ENCODE results near the gene FAM222A. TPM values are rescaled to one million over a fixed set of nuclear protein-coding genes. Genes with fewer than 3 reads are reported as not detected.

The FAM222A gene
- total and polyA plus RNA-seq, 2 of the 4 experiments (the other 2 are of a cell fraction), result under 0.01 to 0.32 TPM

GRCh38 chr12:109702111-109702841 lies 11.3 kb upstream of the FAM222A start:
- Histone ChIP-seq H4K5ac (ENCODE audit: low read depth, low read length) (no peak overlapping the region), H3K4me3 (ENCODE audit: insufficient read depth, low read depth, low read length) (no peak overlapping the region), H3K27me3 (ENCODE audit: control insufficient read depth, insufficient read depth, low read length) (peaks cover 32% of the 10 kb centered on the region), H3K9me1 (ENCODE audit: insufficient read depth, low read length) (no peaks in the 10 kb centered on the region), H2AFZ (replicated peaks; ENCODE audit: low read length, poor library complexity) (no peak overlapping the region), H3K79me1 (ENCODE audit: low read depth in 1 of 2, low read length in 2 of 2) (no peaks in the 10 kb centered on the region), H3K14ac (replicated peaks; ENCODE audit: low read depth, low read length) (no peak overlapping the region), H2BK15ac (ENCODE audit: low read depth, low read length) (no peak overlapping the region), H3K4me2 (ENCODE audit: low read depth, low read length) (no peak overlapping the region), H3K4me1 (ENCODE audit: control insufficient read depth, insufficient read depth, low read length) (no peaks in the 10 kb centered on the region), H3K18ac (ENCODE audit: low read depth, low read length) (no peak overlapping the region), H3K23ac (ENCODE audit: low read depth, low read length) (no peak overlapping the region), H2BK20ac (ENCODE audit: low read depth, low read length) (no peak overlapping the region), H2AK5ac (ENCODE audit: low read depth, low read length) (no peak overlapping the region), H4K8ac (ENCODE audit: low read depth in 2 of 2, low read length in 2 of 2) (no peak overlapping the region), H3K56ac (ENCODE audit: extremely low read depth, insufficient read depth, low read length) (no peak overlapping the region), H2AK9ac (replicated peaks; ENCODE audit: low read depth, low read length, poor library complexity) (no peak overlapping the region), H2BK5ac (ENCODE audit: low read depth, low read length, poor library complexity, severe bottlenecking) (no peak overlapping the region), H3K27ac (ENCODE audit: insufficient read depth, low read length) (no peak overlapping the region), H3K9ac (ENCODE audit: low read depth, low read length) (no peak overlapping the region), H3K9me3 (ENCODE audit: control insufficient read depth, insufficient read depth, low read length) (peaks cover 4% of the 10 kb centered on the region), H2BK120ac (ENCODE audit: low read depth, low read length) (no peak overlapping the region), H3K4ac (ENCODE audit: low read depth, low read length) (no peak overlapping the region), H3K36me3 (ENCODE audit: control insufficient read depth, insufficient read depth, low read length) (no peaks in the 10 kb centered on the region), H4K20me1 (ENCODE audit: insufficient read depth, low read length) (no peaks in the 10 kb centered on the region), H4K91ac (ENCODE audit: insufficient read depth, low read depth, low read length) (no peak overlapping the region)
- CTCF ChIA-PET, result no interaction called here
- POLR2A ChIA-PET (ENCODE audit: unreplicated experiment), result no interaction called here
- ATAC-seq (ENCODE audit: low read depth) (no peak), DNase-seq (no peak)
- TF ChIP-seq USF2 (IDR thresholded peaks at IDR 0.05; ENCODE audit: low read depth, low read length) (no peak), RCOR1 (IDR thresholded peaks at IDR 0.05; ENCODE audit: insufficient replicate concordance, low read length) (no peak), RFX5 (IDR thresholded peaks at IDR 0.05; ENCODE audit: low read depth, low read length) (no peak), RAD21 (IDR thresholded peaks at IDR 0.05; ENCODE audit: low read length) (no peak), POLR2A (IDR thresholded peaks at IDR 0.05; ENCODE audit: low read depth, low read length) (no peak), NFE2L2 (IDR thresholded peaks at IDR 0.05; ENCODE audit: low read depth, low read length) (no peak), SMC3 (IDR thresholded peaks at IDR 0.05; ENCODE audit: low read depth, low read length) (no peak), BHLHE40 (IDR thresholded peaks at IDR 0.05; ENCODE audit: low read depth, low read length) (no peak), CHD1 (IDR thresholded peaks at IDR 0.05; ENCODE audit: low read depth, low read length) (no peak), MXI1 (IDR thresholded peaks at IDR 0.05; ENCODE audit: borderline replicate concordance, low read depth, low read length) (no peak), CTCF (conservative IDR thresholded peaks at IDR 0.05; ENCODE audit: low read depth, low read length) (no peak), MAZ (IDR thresholded peaks at IDR 0.05; ENCODE audit: borderline replicate concordance, low read depth, low read length) (no peak), MAFK (IDR thresholded peaks at IDR 0.05; ENCODE audit: low read depth, low read length) (no peak), ELK1 (IDR thresholded peaks at IDR 0.05; ENCODE audit: borderline replicate concordance, low read depth, low read length) (no peak), CEBPB (IDR thresholded peaks at IDR 0.05; ENCODE audit: low read depth, low read length) (no peak), FOS (IDR thresholded peaks at IDR 0.05; ENCODE audit: low read depth, low read length) (no peak)
- intact Hi-C loops (cut with micrococcal nuclease), result no loop called here
- WGBS, 2 experiments (ENCODE audit: extremely low coverage in 2 of 2, insufficient read length in 1 of 2), result 60% methylated on average over 1 of the region's 9 CpGs; no CpG with 5 or more reads in 1 of the 2 experiments
- dilution Hi-C loops (cut with HindIII; ENCODE audit: low sequenced_read_pairs, unreplicated experiment), result no loop called here
- BruUV-seq (replicated peaks), result no TSS peak
- in situ Hi-C loops (cut with MboI; ENCODE audit: low sequenced_read_pairs), result no loop called here
